Measurements from ENCODE around the gene MREG. TPM values are rescaled to one million over a fixed set of nuclear protein-coding genes. Genes with fewer than 3 reads are reported as not detected.

MREG gene
- total RNA-seq, 1 experiment from 2014 or later = 14.8 TPM

GRCh38 chr2:215919624-215920243, 93.6 kb downstream of the MREG start:
- no peak for DNase-seq (ENCODE audit: low read depth)

GRCh38 chr2:215918901-215919599, 94.3 kb downstream of the MREG start:
- no peak for DNase-seq (ENCODE audit: low read depth)

GRCh38 chr2:215917953-215918620, 95.3 kb downstream of the MREG start:
- peak; percentile 82 for DNase-seq (ENCODE audit: low read depth)

DNA sequence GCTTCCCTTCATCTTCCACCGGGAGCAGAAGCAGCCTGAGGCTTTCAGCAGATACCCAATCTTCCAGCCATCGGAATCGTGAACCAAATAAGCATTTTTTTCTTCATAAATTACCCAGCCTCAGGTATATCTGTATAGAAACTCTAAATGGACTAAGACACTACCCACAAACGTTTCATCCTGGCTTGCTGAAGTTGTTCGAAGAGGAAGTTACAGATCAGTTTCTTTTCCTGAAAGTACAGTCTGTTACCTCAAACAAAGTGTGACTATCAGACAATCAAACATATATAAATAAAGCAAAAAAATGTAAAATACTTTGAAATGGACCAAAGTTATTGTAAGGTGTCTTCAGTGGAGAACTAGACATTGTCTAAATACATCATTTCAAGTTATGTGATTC, 97.9 kb downstream of the MREG start:
- DNase-seq (ENCODE audit: low read depth) = no peak

GRCh38 chr2:215914777-215915165, 98.6 kb downstream of the MREG start:
- DNase-seq (ENCODE audit: low read depth) = no peak

GRCh38 chr2:215914054-215914776, 99.1 kb downstream of the MREG start:
- DNase-seq (ENCODE audit: low read depth) = no peak

DNA sequence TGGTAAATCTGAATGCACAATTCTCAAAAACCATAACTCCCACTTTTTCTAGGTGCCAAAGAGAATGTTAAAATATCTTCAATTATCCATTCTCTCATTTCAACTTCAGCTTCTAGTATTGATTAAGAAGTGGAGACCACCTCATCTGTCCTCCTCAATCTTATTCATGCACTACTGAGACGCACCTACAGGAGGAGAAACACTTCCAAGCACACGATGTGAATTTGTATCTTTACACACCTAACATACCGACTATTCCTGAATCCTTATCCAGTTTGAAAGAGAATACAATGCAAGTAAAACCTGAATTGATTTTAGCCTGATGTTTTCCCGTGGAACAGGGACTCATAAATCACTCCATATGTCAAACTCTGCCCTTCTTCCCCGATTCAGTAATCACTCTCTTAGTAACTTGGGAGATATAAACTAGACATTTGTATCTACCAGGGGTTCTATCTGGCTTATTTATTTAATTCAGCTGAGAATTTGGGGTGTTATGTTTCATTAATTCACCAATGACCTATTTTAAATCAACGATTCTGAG, 101.0 kb downstream of the MREG start:
- no peak for DNase-seq (ENCODE audit: low read depth)

- no peak for DNase-seq (ENCODE audit: low read depth)
Measured at GRCh38 chr2:215911301-215912085, 101.9 kb downstream of the MREG start.

GRCh38 chr2:215910180-215910579, 103.2 kb downstream of the MREG start:
- no peak for DNase-seq (ENCODE audit: low read depth)

DNA sequence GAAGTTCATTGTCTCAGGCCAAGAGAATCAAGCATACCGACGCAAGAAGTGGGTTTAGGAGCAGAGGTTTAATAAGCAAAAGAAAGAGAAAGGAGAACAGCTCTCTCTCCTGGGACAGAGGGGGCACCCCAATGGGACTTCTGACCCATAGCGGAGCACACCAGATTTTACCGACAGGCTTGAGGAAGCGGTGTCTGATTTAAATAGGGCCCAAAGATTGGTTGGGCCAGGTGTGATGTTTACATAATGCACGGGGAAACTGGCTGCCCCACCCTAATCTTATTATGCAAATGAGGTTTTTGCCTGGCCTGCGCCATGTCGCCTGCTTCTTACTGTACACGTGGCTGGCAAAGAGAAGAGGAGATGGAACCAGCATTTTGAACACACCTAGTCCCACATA, 106.2 kb downstream of the MREG start:
- no peak for DNase-seq (ENCODE audit: low read depth)

DNA sequence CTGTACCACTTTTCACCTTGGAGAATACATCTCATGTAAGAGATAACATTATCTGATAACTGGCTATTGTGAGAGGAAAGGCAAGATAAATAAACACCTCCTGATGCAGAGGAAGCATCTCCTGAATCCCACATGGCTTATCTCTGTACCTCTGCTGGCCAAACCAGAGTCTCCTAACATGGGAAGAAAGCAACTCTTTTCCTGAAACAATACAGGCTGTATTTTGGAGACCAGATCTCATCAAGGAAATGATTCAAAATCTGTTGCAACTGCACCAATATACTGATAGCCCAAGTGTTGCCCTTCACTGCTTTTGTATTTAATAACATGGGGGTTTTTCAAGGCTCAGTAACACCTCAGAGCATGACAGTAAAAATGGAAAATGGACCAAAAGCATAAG, 106.9 kb downstream of the MREG start:
- DNase-seq (ENCODE audit: low read depth) = no peak

DNA sequence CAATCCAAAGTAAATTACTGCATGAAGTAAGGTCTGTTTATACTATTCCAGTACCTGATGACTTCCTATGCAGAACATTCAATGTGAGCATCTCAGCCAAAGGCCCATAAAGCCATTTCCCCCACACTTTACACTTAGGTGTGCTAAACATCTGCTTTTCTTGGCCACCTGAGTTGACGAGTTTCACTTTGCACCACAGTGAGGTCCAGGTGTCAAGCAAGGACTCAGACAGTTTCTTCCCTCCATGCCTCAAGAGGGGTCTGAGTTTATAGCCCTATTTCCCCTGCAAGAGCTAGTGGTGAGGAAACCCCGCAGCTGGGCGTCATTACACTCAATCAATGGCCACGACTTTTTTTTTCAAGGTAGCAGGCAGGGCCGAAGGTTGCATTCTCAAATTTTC, 107.7 kb downstream of the MREG start:
- DNase-seq (ENCODE audit: low read depth) = no peak

GRCh38 chr2:215904101-215904500, 109.2 kb downstream of the MREG start:
- peak; percentile 51 for DNase-seq (ENCODE audit: low read depth)

DNA sequence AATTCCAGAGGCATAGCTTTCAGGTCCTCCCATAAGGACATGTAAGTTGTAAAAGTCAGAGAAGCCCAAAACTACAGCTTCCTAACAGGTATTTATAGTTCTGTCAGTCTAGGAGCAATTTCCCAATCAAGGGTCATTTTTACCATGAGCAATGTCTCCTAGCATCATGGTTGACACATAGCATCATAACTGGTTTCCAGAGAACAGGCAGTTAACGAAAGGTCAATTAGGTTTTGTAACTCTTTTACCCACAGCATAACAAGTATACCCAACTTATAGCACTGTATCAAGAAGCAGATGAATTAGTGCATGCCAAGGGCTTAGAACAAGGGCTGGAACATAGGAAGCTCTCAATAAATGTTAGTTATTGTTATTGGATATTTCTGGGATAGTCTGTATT, 110.1 kb downstream of the MREG start:
- DNase-seq (ENCODE audit: low read depth) = no peak

DNA sequence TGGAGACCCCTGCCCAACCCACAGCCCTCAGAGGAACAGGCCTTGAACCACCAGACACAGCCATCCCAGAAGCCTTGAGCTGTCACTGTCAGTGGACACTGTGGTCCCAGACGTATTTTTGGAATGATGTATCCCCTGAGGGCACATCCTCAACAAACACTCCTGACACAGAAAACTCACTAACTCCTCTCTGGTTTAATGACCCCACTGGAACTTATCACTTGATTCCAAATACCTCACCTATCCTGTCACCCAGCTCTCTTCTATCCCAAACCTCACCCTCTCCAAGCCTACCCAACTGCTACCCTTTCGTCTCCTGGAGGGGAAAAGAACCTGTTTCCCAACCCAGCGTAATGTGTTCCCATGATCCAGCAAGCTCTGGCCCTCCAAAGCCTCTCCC, 111.6 kb downstream of the MREG start:
- DNase-seq (ENCODE audit: low read depth) = no peak

- no peak for DNase-seq (ENCODE audit: low read depth)
Measured at GRCh38 chr2:215900843-215901242, 112.5 kb downstream of the MREG start.

- DNase-seq (ENCODE audit: low read depth) = peak; percentile 51
Measured at GRCh38 chr2:215900203-215900611, 113.1 kb downstream of the MREG start.

DNA sequence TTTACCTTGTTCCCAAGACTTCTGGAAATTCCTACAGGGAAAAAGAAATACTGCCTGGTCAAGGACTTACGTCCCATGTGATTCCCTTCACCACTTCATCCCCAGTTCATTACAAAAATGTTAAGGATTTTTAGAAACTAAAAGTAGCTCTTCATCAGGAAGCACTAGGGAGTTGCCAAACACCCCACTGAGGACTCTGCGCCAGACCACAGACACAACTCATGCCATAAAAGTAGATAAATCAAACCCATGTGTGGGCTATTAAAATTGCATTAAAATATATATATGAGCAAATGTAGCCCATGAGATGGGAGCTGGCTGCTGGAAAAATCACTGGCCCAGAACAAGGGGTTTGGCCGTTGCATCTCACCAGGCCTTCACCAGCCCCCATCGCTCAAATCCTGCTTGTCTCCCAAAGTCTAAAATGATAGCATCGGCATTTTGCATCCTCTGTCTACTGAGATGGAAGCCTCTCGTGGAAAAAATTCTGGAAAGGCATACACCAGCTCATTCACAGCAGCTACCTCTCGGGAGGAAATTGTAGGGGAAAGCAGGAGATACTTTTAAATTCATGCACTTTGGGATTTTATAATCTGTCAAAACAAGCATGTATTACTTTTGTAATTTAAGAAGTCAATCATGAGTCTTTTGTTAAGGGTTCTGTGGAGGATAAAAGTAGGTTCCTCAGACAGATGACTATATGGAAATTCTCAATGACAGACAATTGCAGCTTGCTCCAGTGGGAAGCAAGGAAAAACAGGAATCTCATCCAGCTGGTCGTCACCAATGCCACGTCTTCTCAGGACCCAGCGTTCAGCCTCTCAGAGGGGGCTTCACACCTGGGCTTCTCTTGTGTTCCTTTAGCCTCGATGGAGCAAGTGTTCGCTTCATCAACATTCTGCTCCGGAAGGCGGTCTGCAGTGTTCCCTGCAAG, 113.9 kb downstream of the MREG start:
- no peak for DNase-seq (ENCODE audit: low read depth)

DNA sequence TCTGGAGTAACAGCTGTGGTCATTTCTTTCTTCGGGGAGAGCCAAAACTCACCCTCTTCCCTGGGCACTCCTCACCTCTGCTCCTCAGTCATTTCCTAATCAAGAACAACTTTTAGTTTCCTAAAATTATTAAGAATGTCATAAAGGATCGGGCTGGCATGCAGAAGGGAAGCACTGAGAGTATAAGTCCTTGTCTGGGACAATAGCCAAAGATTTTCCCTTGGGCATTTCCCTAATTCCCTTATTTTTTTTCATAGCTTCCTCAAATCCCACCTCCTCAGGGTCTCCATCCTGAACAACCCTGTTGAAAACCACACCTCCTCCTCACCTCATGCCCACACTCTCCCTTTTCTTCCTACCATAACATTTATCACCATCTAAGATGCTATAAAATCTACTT, 115.0 kb downstream of the MREG start:
- DNase-seq (ENCODE audit: low read depth) = no peak

- no peak for DNase-seq (ENCODE audit: low read depth)
Measured at GRCh38 chr2:215896921-215897320, 116.4 kb downstream of the MREG start.
